ENCODE measurements around the gene IRF4. TPM values are rescaled to one million over a fixed set of nuclear protein-coding genes. Genes with fewer than 3 reads are reported as not detected.

The IRF4 gene
- polyA plus RNA-seq, 3 donors = 0.26 to 0.55 (median 0.36) TPM

GRCh38 chr6:397056-397455 lies 5.5 kb downstream of the IRF4 start:
- no peak for DNase-seq

DNA sequence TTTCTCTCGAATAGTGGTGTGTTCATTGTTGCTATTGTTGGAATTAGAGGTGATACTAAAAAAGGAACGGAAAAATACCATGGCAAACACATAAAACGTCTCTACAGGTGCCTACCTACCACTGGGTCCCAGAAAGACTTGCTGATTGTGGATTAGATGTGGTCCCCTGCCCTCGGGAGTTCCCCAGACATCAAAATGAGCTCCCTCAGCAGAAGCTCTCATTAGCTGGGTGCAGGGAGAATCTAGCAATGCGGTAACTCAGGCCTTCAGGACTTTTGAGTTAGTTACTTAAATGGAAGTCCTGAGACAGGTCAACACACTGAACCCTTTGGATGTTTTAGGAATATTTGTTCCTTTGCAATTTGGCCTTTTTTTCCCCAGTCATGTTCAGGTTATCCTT lies 6.1 kb downstream of the IRF4 start:
- DNase-seq = no peak

- DNase-seq = no peak
Observed at GRCh38 chr6:398065-398464, 6.5 kb downstream of the IRF4 start.

DNA sequence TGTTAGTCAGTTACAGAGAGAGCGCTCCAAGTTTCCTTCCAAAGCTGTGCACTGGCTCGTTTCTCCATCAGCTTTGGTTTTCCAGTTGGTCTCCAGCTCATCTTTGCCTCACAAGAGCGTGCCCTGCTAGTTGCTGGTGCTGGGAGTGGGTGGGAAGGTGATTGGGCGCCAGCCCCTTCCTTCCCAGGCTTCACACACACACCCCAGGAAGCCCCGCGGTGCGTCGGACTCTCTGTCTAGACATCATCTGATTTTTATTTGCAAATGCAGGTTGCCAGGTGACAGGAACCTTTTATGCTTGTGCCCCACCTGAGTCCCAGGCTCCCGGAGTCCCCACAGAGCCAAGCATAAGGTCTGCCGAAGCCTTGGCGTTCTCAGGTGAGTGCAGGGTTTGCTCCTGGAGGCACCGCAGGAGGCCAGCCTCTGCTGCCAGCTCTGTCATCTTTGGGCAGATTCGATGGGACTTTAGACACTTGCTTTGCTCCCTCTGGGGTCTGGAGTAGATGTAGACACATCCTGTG lies 7.1 kb downstream of the IRF4 start:
- no peak for DNase-seq

DNA sequence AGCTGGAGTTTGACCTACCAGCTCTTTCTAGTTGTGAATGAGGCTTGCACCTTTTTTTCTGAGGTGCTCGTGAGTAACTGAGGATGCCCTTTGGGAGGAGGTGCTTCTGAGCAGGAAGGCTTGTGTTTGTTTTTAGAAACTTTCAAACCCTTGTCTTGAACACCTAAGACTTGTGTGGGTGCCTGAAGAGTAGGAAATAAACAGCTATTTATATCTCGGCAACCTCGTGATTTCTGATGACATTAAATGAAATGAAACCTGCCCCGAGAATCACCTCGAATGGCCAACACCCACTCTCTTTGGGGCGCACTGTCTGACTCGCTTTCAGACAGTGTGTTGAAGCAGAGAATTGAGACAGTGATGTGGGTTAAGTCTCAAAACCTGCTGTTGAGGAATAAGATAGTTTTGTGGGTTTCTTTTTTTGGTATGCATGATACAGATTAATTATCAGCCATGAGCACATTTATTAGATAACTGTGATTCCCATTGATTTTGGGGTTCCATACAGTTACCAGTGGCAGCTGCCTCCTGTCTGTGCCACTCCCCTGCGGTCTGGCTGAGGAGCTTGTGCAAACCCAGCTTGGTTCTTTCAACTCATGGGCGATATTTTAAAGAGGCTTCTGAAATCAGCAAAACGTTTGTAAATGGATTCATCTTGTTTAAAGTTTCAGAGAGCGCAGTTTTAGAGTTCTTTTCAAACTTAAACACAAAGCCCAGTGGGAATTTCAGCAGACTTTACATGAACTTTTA lies 8.4 kb downstream of the IRF4 start:
- no peak for DNase-seq

DNA sequence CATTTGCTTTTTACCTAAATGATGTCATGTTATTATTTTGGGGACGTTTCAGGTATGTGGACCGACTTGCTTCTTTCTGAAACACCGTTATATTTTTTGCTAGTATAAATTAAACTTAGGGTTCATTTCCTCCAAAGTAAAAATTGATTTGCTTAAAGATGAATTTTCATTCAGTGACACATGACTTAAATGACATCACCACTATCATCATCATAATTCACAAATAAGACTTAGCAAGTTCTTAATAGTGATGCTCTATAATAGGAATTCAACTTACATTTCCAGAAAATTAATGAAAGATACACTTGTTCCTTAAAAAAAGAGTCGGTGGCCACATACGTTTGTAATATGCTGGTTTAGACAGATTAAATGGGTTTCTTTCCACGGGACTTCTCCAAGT lies 9.3 kb downstream of the IRF4 start:
- no peak for DNase-seq

DNA sequence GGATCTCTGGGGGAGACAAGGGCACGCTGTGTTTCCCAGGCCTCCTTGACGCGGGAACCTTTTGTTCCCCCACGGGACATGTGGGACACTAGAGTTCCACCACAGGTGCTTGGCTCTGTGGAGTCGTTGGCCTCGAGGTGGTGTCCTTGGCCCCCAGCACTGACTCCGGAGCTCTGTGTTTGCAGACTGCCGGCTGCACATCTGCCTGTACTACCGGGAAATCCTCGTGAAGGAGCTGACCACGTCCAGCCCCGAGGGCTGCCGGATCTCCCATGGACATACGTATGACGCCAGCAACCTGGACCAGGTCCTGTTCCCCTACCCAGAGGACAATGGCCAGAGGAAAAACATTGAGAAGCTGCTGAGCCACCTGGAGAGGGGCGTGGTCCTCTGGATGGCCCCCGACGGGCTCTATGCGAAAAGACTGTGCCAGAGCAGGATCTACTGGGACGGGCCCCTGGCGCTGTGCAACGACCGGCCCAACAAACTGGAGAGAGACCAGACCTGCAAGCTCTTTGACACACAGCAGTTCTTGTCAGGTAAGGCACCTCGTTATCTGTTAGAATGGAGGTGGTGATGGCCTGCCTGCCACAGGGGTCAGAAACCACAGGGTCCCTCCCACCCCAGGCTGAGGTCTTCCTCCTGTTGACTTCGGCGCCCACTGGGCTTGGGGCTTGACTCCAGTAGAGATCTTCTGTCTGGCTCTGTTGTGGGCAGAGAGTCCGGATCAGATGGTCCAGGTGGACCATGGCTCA lies 9.9 kb downstream of the IRF4 start:
- no peak for DNase-seq

DNA sequence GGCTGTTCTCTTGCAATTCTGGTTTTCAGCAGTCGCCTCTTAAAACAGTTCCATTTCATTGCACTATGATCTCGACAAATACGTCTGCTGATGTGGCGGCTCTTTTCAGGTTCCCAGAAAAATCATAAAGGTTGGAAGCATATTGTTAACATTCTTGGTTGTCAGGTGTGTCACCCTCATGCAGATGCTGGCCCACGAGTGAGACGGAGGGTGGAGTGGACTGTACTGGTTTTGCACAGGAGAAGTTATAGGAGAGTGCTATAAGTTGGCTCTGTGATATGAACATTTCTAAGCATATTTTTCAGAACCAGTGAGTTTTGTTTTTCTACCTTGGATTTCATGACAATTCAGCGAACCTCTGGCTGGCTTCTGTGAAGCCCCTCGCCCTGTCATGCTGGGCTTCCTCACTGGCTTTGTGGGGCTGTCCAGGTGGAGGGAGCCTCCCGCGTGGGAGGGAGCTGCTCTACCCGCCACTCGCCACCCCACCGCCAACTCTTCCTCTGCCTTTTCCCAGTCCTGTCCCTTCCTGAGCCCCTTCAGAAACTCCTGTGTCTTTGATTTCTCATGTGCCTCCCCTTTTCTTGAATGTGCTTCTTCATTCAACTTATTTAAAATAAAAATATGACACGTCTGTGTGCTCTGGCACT lies 10.6 kb downstream of the IRF4 start:
- no peak for DNase-seq

DNA sequence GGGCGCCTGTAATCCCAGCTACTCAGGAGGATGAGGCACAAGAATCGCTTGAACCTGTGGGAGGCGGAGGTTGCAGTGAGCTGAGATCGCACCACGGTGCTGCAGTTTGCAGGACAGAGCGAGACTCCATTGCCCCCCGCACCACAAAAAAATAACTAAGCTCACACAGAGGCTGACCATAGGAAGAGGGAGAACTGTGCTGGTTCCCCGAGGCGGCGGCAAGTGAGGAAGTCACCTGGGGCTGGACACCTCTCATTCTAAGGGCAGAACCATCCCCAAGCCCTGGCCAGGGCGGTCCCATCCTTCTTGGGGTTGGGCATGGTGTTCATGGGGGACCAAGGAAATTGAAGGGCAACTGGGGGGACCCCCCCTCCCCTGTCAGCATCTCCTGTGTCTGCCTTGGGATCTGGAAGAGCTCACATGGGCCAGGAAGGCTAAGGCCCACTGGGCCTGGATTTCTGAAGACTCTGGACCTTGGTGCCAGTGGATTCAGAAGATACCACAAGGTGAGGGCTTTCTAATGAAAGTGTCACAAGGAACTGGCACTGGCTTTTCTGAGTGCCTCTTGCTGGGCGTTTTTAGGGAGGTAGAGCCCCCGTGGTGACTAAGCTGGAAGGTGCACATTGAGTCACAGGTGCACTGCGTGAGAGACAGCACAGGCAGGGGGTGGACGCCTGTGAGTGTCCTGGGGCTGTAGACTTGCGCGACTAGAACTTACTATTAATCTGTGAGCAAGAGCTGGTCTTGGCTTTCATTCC lies 11.5 kb downstream of the IRF4 start:
- no peak for DNase-seq

DNA sequence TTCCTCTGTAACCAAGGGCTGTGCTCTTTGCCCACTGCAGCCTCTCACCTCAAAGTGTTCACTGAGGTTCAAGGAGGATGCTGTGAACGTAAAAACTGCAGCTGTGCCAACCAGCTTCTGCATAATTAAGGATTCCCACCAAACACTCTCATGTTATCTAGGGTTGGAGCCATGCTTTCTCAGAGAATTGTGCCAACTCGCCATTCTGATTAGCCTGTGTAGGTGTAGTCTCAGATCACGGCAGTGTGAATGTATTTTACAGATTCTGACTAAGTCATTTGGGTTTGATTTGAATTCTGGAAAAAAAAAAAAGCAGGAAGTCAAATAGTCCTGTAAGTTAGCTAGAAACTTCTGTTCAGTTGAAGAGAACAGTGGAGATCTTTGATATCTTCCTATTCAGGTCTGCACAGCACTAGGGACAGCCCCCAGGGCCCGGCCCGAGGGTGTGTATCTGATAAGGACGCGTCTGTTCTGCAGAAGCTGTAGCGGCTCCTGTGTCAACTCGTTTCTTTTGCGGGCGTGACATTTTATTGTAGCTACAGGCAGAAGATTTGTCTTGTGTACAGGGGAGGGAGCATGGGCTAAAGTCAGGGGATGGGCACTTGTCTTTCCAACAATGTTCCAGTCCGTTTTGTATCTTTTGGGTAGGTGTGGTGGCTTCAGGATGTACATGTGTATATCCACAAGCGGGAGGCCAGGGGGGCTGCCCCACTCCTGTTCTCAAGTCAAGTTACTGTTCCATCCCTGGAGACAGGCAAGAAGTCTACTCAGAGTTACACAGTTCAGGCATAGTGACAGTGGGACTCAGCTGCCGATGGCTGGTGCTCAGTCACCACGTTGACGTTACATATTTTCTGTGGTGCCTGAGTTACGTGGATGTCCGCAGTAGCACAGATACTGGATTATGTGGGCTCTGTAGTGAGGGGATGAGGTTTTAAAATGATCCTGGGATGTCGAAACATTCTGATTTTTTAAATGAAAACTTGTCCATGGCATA lies 12.4 kb downstream of the IRF4 start:
- no peak for DNase-seq

- no peak for DNase-seq
Observed at GRCh38 chr6:404685-405423, 13.3 kb downstream of the IRF4 start.

DNA sequence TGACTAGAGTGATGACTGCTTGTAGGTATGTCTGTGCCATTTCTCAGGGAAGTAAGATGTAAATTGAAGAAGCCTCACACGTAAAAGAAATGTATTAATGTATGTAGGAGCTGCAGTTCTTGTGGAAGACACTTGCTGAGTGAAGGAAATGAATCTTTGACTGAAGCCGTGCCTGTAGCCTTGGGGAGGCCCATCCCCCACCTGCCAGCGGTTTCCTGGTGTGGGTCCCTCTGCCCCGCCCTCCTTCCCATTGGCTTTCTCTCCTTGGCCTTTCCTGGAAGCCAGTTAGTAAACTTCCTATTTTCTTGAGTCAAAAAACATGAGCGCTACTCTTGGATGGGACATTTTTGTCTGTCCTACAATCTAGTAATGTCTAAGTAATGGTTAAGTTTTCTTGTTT lies 16.6 kb downstream of the IRF4 start:
- DNase-seq = no peak

DNA sequence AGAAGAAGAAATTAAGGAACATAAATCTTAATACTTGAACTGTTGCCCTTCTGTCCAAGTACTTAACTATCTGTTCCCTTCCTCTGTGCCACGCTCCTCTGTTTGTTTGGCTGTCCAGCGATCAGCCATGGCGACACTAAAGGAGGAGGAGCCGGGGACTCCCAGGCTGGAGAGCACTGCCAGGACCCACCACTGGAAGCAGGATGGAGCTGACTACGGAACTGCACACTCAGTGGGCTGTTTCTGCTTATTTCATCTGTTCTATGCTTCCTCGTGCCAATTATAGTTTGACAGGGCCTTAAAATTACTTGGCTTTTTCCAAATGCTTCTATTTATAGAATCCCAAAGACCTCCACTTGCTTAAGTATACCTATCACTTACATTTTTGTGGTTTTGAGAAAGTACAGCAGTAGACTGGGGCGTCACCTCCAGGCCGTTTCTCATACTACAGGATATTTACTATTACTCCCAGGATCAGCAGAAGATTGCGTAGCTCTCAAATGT lies 17.1 kb downstream of the IRF4 start:
- no peak for DNase-seq

DNA sequence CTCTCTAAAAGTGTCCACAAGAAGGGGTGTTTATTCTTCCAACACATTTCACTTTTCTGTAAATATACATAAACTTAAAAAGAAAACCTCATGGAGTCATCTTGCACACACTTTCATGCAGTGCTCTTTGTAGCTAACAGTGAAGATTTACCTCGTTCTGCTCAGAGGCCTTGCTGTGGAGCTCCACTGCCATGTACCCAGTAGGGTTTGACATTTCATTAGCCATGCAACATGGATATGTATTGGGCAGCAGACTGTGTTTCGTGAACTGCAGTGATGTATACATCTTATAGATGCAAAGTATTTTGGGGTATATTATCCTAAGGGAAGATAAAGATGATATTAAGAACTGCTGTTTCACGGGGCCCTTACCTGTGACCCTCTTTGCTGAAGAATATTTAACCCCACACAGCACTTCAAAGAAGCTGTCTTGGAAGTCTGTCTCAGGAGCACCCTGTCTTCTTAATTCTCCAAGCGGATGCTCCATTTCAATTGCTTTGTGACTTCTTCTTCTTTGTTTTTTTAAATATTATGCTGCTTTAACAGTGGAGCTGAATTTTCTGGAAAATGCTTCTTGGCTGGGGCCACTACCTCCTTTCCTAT lies 17.9 kb downstream of the IRF4 start:
- no peak for DNase-seq

DNA sequence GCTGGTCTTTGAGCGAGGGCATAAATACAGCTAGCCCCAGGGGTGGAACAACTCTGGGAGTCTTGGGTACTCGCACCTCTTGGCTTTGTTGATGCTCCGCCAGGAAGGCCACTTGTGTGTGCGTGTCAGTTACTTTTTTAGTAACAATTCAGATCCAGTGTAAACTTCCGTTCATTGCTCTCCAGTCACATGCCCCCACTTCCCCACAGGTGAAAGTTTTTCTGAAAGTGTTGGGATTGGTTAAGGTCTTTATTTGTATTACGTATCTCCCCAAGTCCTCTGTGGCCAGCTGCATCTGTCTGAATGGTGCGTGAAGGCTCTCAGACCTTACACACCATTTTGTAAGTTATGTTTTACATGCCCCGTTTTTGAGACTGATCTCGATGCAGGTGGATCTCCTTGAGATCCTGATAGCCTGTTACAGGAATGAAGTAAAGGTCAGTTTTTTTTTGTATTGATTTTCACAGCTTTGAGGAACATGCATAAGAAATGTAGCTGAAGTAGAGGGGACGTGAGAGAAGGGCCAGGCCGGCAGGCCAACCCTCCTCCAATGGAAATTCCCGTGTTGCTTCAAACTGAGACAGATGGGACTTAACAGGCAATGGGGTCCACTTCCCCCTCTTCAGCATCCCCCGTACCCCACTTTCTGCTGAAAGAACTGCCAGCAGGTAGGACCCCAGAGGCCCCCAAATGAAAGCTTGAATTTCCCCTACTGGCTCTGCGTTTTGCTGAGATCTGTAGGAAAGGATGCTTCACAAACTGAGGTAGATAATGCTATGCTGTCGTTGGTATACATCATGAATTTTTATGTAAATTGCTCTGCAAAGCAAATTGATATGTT lies 19.2 kb downstream of the IRF4 start:
- no peak for DNase-seq

DNA sequence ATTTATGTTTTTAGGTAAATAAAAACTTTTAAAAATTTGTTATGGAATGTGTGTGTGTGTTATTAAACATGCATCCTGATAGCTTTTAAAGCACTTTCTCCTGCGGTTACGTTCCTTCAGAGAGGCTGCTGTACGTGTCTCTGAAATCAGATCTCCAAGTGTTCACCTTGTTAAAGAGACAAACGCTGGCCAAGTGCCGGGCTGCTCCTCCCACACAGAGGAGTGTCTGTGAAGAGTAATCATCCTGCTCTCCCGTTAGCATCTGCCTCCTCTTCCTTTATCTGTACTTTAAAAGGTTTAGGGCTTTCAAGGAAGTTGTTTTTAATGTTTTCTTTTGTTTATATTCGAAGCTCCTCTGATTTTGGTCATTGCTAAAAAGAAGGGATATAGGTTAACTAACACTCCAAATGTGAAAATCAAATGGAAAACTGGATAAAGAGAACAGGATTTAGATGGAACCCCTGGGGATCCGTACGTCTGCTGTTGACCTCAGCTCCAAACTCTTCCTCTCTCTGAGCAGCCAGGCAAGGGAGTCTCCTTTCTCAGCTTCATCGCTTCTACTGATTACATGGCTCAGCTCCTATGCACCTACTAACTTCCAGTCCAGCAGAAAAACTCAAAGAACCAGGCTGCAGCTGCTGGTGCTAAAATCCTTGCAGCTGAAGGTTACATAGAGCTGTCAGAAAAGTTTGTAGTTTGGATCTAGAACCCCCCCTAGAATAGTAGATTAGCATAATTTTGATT lies 20.0 kb downstream of the IRF4 start:
- DNase-seq = peak; percentile 40

GRCh38 chr6:412146-412886 lies 20.8 kb downstream of the IRF4 start:
- no peak for DNase-seq
